HFF-Myc (cell line): ENCODE measurements around the gene RAB1B.

Experiments used
- DNase-seq: peaks from one replicate; pipeline ENCODE4 v3.0.0-alpha.2; 2011; ENCODE audit warnings: low read depth; ENCODE audit errors: extremely low read depth
- H3K4me3 ChIP-seq: replicated peaks from 2 replicates; pipeline ENCODE4 v1.5.1; 2011; ENCODE audit warnings: low read depth, mild to moderate bottlenecking, control low read depth, low read length
- CTCF ChIP-seq: IDR thresholded peaks from 2 replicates; pipeline ENCODE4 v1.5.1; 2012; ENCODE audit warnings: mild to moderate bottlenecking, low read depth, low read length, control low read depth; ENCODE audit errors: missing control alignments

RAB1B gene

GRCh38 chr11:66264914-66265313 lies 3.5 kb upstream of the RAB1B start:
- DNase-seq = no peak
- peak; percentile 56 for TF ChIP-seq CTCF
- H3K4me3 ChIP-seq = no peak overlapping the region

- H3K4me3 ChIP-seq = no peak overlapping the region
- DNase-seq = no peak
- TF ChIP-seq CTCF = no peak
Measured at GRCh38 chr11:66265531-66266377, 2.7 kb upstream of the RAB1B start.

GRCh38 chr11:66266378-66267038 lies 1.9 kb upstream of the RAB1B start:
- no peak for DNase-seq
- TF ChIP-seq CTCF = no peak
- peak overlapping the region; percentile 98 for H3K4me3 ChIP-seq

- no peak for DNase-seq
- peak overlapping the region; percentile 98 for H3K4me3 ChIP-seq
- no peak for TF ChIP-seq CTCF
Measured at GRCh38 chr11:66267039-66267378, 1.4 kb upstream of the RAB1B start.

GRCh38 chr11:66267379-66268243 lies 828 bp upstream of the RAB1B start:
- peak overlapping the region; percentile 98 for H3K4me3 ChIP-seq
- peak; percentile 48 for DNase-seq

More at GRCh38 chr11:66267379-66268243, 828 bp upstream of the RAB1B start:
- no peak for TF ChIP-seq CTCF
